K562 (cell line): Measurements from ENCODE around the gene IRF2BP1. TPM values are rescaled to one million over a fixed set of nuclear protein-coding genes. Genes with fewer than 3 reads are reported as not detected.
A peak's percentile ranks its signal among the peaks of the same experiment; 100 is the strongest.

ENCODE experiments used
- BDP1 ChIP-seq: IDR thresholded peaks from 3 replicates; pipeline ENCODE4 v1.6.1; 2011; ENCODE audit not compliant: insufficient read length, insufficient read depth
- DDX20 ChIP-seq: fragments of 450-650 bp; IDR thresholded peaks from 2 replicates; pipeline ENCODE4 v1.6.1; 2016; ENCODE audit warnings: missing genetic modification characterization, low read depth, mild to moderate bottlenecking, missing compliant biosample characterization, moderate library complexity
- EWSR1 ChIP-seq: fragments of 450-650 bp; IDR thresholded peaks from 2 replicates; pipeline ENCODE4 v1.6.1; 2018; ENCODE audit warnings: borderline replicate concordance, mild to moderate bottlenecking, low read depth, moderate library complexity; ENCODE audit not compliant: partially characterized antibody
- GTF2A2 ChIP-seq: IDR thresholded peaks from 2 replicates; pipeline ENCODE4 v1.6.1; 2016; ENCODE audit warnings: mild to moderate bottlenecking, missing genetic modification characterization, missing compliant biosample characterization
- HMG20B ChIP-seq: fragments of 250-450 bp; sonication (Bioruptor Pico); IDR thresholded peaks from 2 replicates; pipeline ENCODE4 v1.5.0; 2021; ENCODE audit warnings: mild to moderate bottlenecking
- HNRNPUL1 ChIP-seq: fragments of 200-400 bp; formaldehyde crosslinking; IDR thresholded peaks from 2 replicates; pipeline ENCODE4 v1.6.1; 2017; ENCODE audit warnings: low read length
- MBD2 ChIP-seq: sonication (generic); IDR thresholded peaks from 2 replicates; pipeline ENCODE4 v1.6.1; 2016; ENCODE audit warnings: low read depth, borderline replicate concordance
- MED1 ChIP-seq: sonication (generic); formaldehyde crosslinking; IDR thresholded peaks from 2 replicates; pipeline ENCODE4 v1.8.1; 2023; ENCODE audit warnings: missing genetic modification reagents, borderline replicate concordance
- MEF2A ChIP-seq: IDR thresholded peaks from 2 replicates; pipeline ENCODE4 v1.6.1; 2011; ENCODE audit warnings: low read depth, mild to moderate bottlenecking, low read length, moderate library complexity; ENCODE audit not compliant: control insufficient read depth
- MEIS2 ChIP-seq: fragments of 450-650 bp; IDR thresholded peaks from 2 replicates; pipeline ENCODE4 v1.6.1; 2014; ENCODE audit warnings: mild to moderate bottlenecking; ENCODE audit not compliant: partially characterized antibody
- NELFE ChIP-seq: IDR thresholded peaks from 2 replicates; pipeline ENCODE4 v1.6.1; 2011; ENCODE audit warnings: mild to moderate bottlenecking; ENCODE audit not compliant: insufficient read depth, insufficient read length
- NFYB ChIP-seq: IDR thresholded peaks from 2 replicates; pipeline ENCODE4 v1.6.1; 2011; ENCODE audit warnings: mild to moderate bottlenecking, moderate library complexity; ENCODE audit not compliant: insufficient read length; ENCODE audit errors: extremely low read depth
- PHF20 ChIP-seq: fragments of 450-650 bp; IDR thresholded peaks from 2 replicates; pipeline ENCODE4 v1.6.1; 2018; ENCODE audit not compliant: partially characterized antibody
- SIN3A ChIP-seq, 2 experiments: fragments of 150-350 bp in 1 of 2; IDR thresholded peaks; 2 replicates each; pipeline ENCODE4 v1.6.1; 2011 to 2016; ENCODE audit warnings: borderline replicate concordance in 2 of 2, low read depth in 2 of 2, low read length in 2 of 2, mild to moderate bottlenecking in 2 of 2, moderate library complexity in 2 of 2; ENCODE audit not compliant: control insufficient read depth in 1 of 2
- SNAPC5 ChIP-seq: fragments of 250-450 bp; sonication (Bioruptor Pico); IDR thresholded peaks from 2 replicates; pipeline ENCODE4 v1.8.0; 2021; ENCODE audit warnings: moderate library complexity, mild to moderate bottlenecking, inconsistent platforms
- SRF ChIP-seq, 2 experiments: fragments of 250-450, 450-650 bp in 1 of 2; sonication (Bioruptor Pico) in 1 of 2; sonication (generic) in 1 of 2; formaldehyde crosslinking; IDR thresholded peaks; 2 replicates each; pipeline versions ENCODE4 v1.5.0 to v1.5.1; 2020 to 2022; ENCODE audit warnings: mild to moderate bottlenecking in 1 of 2, missing genetic modification reagents in 1 of 2
- STAT5B ChIP-seq: fragments of 250-450 bp; sonication (Bioruptor Pico); IDR thresholded peaks from 2 replicates; pipeline ENCODE4 v1.8.0; 2021; ENCODE audit warnings: mild to moderate bottlenecking, inconsistent platforms
- USF1 ChIP-seq: sonication (generic); formaldehyde crosslinking; IDR thresholded peaks from 2 replicates; pipeline ENCODE4 v1.9.0; 2022; ENCODE audit warnings: mild to moderate bottlenecking, missing genetic modification reagents
- YY1 ChIP-seq, 3 experiments: IDR thresholded peaks; 2 replicates each; pipeline ENCODE4 v1.6.1; 2011; ENCODE audit warnings: low read length in 2 of 3, mild to moderate bottlenecking in 2 of 3, moderate library complexity in 2 of 3, borderline replicate concordance in 1 of 3, control low read depth in 1 of 3, low read depth in 1 of 3; ENCODE audit not compliant: insufficient read depth in 3 of 3, insufficient replicate concordance in 2 of 3, control insufficient read depth in 1 of 3, insufficient read length in 1 of 3; ENCODE audit errors: extremely low read depth in 1 of 3
- ZNF507 ChIP-seq: conservative IDR thresholded peaks from 2 replicates; pipeline ENCODE4 v1.6.1; 2017; ENCODE audit warnings: missing genetic modification characterization, missing compliant biosample characterization
- ZNF589 ChIP-seq: fragments of 200-800 bp; sonication (Bioruptor generic); IDR thresholded peaks from 2 replicates; pipeline ENCODE4 v1.6.1; 2016; ENCODE audit warnings: low read depth, missing genetic modification characterization, missing compliant biosample characterization
- polyA plus RNA-seq, 8 experiments: library from polyadenylated mRNA; depleted of rRNA in 4 of 8; stranded (reverse) in 5 of 8; unstranded in 3 of 8; fragments of >200 nt; fragmentation: Nextera tagmentation in 2 of 8; fragmentation: Illumina TruSeq in 1 of 8; extraction: Ambion mirVana in 2 of 8; extraction: Trizol in 1 of 8; gene quantifications; 2 replicates each; pipeline versions ENCODE4 v1.2.1 to v1.2.3, GENCODE V29; 2011 to 2014; ENCODE audit warnings: inconsistent platforms in 1 of 8, missing spikeins in 1 of 8
- total RNA-seq, 7 experiments: library from RNA; depleted of rRNA in 6 of 7; stranded (reverse); fragments of >200 nt in 6 of 7; fragmentation: Illumina TruSeq in 2 of 7; extraction: Trizol in 2 of 7; gene quantifications; 2 replicates each; pipeline versions ENCODE4 v1.2.1 to v1.2.3, GENCODE V29; 2011 to 2021; ENCODE audit warnings: low replicate concordance in 1 of 7
- TF ChIP-seq, protein P1 (sequence below): fragments of 150-350 bp; IDR thresholded peaks from 2 replicates; pipeline ENCODE4 v1.6.1; 2014; ENCODE audit warnings: low read depth, mild to moderate bottlenecking, low read length, borderline replicate concordance

The IRF2BP1 gene
- total and polyA plus RNA-seq, 9 of the 15 experiments (the other 6 are each of a cell fraction or from before 2014, with no cell fraction given): 0.61 to 35.9 (median 3.5) TPM

- no peak for TF ChIP-seq HNRNPUL1
- TF ChIP-seq BDP1: no peak
- TF ChIP-seq MEF2A: no peak
- TF ChIP-seq MBD2: no peak
- TF ChIP-seq EWSR1: no peak
- peak; percentile 99 for TF ChIP-seq MEIS2
- TF ChIP-seq NFYB: no peak
- TF ChIP-seq SRF (CRISPR knock-in tag; IDR thresholded peaks at IDR 0.05): no peak
- no peak for TF ChIP-seq ZNF589
- TF ChIP-seq ZNF507 (tag): no peak
- TF ChIP-seq, protein P1, sequence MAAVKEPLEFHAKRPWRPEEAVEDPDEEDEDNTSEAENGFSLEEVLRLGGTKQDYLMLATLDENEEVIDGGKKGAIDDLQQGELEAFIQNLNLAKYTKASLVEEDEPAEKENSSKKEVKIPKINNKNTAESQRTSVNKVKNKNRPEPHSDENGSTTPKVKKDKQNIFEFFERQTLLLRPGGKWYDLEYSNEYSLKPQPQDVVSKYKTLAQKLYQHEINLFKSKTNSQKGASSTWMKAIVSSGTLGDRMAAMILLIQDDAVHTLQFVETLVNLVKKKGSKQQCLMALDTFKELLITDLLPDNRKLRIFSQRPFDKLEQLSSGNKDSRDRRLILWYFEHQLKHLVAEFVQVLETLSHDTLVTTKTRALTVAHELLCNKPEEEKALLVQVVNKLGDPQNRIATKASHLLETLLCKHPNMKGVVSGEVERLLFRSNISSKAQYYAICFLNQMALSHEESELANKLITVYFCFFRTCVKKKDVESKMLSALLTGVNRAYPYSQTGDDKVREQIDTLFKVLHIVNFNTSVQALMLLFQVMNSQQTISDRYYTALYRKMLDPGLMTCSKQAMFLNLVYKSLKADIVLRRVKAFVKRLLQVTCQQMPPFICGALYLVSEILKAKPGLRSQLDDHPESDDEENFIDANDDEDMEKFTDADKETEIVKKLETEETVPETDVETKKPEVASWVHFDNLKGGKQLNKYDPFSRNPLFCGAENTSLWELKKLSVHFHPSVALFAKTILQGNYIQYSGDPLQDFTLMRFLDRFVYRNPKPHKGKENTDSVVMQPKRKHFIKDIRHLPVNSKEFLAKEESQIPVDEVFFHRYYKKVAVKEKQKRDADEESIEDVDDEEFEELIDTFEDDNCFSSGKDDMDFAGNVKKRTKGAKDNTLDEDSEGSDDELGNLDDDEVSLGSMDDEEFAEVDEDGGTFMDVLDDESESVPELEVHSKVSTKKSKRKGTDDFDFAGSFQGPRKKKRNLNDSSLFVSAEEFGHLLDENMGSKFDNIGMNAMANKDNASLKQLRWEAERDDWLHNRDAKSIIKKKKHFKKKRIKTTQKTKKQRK: no peak
- no peak; a peak in 1 of 4 replicates for TF ChIP-seq SIN3A (IDR thresholded peaks at IDR 0.05; ENCODE audit: borderline replicate concordance in 2 of 2, control insufficient read depth in 1 of 2, low read depth in 2 of 2, low read length in 2 of 2)
- TF ChIP-seq STAT5B: no peak
- no peak for TF ChIP-seq MED1
- TF ChIP-seq DDX20 (tag): no peak
- no peak for TF ChIP-seq SNAPC5
- TF ChIP-seq GTF2A2 (tag): no peak
- peak; percentile 10; the same call in 1 of the 2 replicates for TF ChIP-seq USF1 (CRISPR knock-in tag)
- no peak for TF ChIP-seq HMG20B (CRISPR knock-in tag)
- TF ChIP-seq NELFE: no peak
- TF ChIP-seq YY1 (IDR thresholded peaks at IDR 0.05; ENCODE audit: borderline replicate concordance in 1 of 3, control insufficient read depth in 1 of 3, extremely low read depth in 1 of 3, insufficient read depth in 3 of 3, insufficient read length in 1 of 3, insufficient replicate concordance in 2 of 3, low read depth in 1 of 3, low read length in 2 of 3): peak in 1 of 3 experiments; percentile 19
- peak; percentile 59 for TF ChIP-seq PHF20
Observed at GRCh38 chr19:45902651-45903625, 17.0 kb upstream of the IRF2BP1 start (continued).
